DND-41 (cell line): ENCODE data around the gene KIF5A.

Experiments
- EZH2 ChIP-seq: IDR thresholded peaks from 3 replicates; pipeline ENCODE4 v1.6.1; 2012; ENCODE audit warnings: borderline replicate concordance, low read depth, mild to moderate bottlenecking, moderate library complexity, low read length, inconsistent platforms; ENCODE audit not compliant: severe bottlenecking
- TF ChIP-seq, protein P1 (sequence below): IDR thresholded peaks from 2 replicates; pipeline ENCODE4 v1.5.1; 2012; ENCODE audit warnings: borderline replicate concordance, low read length, moderate library complexity, mild to moderate bottlenecking; ENCODE audit not compliant: poor library complexity, severe bottlenecking; ENCODE audit errors: extremely low read depth

- TF ChIP-seq, protein P1, sequence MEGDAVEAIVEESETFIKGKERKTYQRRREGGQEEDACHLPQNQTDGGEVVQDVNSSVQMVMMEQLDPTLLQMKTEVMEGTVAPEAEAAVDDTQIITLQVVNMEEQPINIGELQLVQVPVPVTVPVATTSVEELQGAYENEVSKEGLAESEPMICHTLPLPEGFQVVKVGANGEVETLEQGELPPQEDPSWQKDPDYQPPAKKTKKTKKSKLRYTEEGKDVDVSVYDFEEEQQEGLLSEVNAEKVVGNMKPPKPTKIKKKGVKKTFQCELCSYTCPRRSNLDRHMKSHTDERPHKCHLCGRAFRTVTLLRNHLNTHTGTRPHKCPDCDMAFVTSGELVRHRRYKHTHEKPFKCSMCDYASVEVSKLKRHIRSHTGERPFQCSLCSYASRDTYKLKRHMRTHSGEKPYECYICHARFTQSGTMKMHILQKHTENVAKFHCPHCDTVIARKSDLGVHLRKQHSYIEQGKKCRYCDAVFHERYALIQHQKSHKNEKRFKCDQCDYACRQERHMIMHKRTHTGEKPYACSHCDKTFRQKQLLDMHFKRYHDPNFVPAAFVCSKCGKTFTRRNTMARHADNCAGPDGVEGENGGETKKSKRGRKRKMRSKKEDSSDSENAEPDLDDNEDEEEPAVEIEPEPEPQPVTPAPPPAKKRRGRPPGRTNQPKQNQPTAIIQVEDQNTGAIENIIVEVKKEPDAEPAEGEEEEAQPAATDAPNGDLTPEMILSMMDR = no peak
- TF ChIP-seq EZH2 = no peak
Observed at GRCh38 chr12:57606821-57607220, 57.0 kb downstream of the KIF5A start.
